GM19372 (cell line): Measurements from ENCODE around the gene BCL10.

Source experiments
- ATAC-seq: cut with Tn5 transposase; IDR thresholded peaks from one replicate; pipeline ENCODE4 v1.9.1; 2021; ENCODE audit warnings: mild to moderate bottlenecking, low read depth, moderate library complexity; ENCODE audit not compliant: unreplicated experiment

The BCL10 gene

GRCh38 chr1:85224734-85225623, 51.5 kb downstream of the BCL10 start:
- no peak for ATAC-seq

- no peak for ATAC-seq
Measured at GRCh38 chr1:85224295-85224694, 52.1 kb downstream of the BCL10 start.

GRCh38 chr1:85223334-85223733, 53.1 kb downstream of the BCL10 start:
- no peak for ATAC-seq

- no peak for ATAC-seq
Measured at GRCh38 chr1:85220756-85221201, 55.7 kb downstream of the BCL10 start.

- ATAC-seq, result no peak
Measured at GRCh38 chr1:85219853-85220610, 56.4 kb downstream of the BCL10 start.

- no peak for ATAC-seq
Measured at GRCh38 chr1:85216697-85217096, 59.7 kb downstream of the BCL10 start.
